Osteocyte (in vitro differentiated cells): Measurements from ENCODE around the gene RBMS1. TPM values are rescaled to one million over a fixed set of nuclear protein-coding genes. Genes with fewer than 3 reads are reported as not detected.

Experiments used
- DNase-seq: peaks from one replicate; pipeline ENCODE4 v3.0.0; 2021; ENCODE audit warnings: mixed read lengths; ENCODE audit not compliant: unreplicated experiment; ENCODE audit errors: extremely low spot score
- H3K27ac Mint-ChIP-seq: one replicate; pipeline ENCODE4 v1.8.0; 2021; ENCODE audit warnings: mild to moderate bottlenecking, mixed read lengths; ENCODE audit not compliant: unreplicated experiment
- H3K27me3 Mint-ChIP-seq: one replicate; pipeline ENCODE4 v1.8.0; 2021; ENCODE audit warnings: mixed read lengths; ENCODE audit not compliant: unreplicated experiment
- H3K36me3 Mint-ChIP-seq: one replicate; pipeline ENCODE4 v1.8.0; 2021; ENCODE audit warnings: mixed read lengths; ENCODE audit not compliant: unreplicated experiment
- H3K4me1 Mint-ChIP-seq: one replicate; pipeline ENCODE4 v1.8.0; 2021; ENCODE audit warnings: mixed read lengths; ENCODE audit not compliant: unreplicated experiment
- H3K4me3 Mint-ChIP-seq: one replicate; pipeline ENCODE4 v1.8.0; 2021; ENCODE audit warnings: mild to moderate bottlenecking, moderate library complexity, mixed read lengths; ENCODE audit not compliant: unreplicated experiment
- H3K9me3 Mint-ChIP-seq: one replicate; pipeline ENCODE4 v1.8.0; 2021; ENCODE audit warnings: mixed read lengths; ENCODE audit not compliant: unreplicated experiment
- total RNA-seq: library from RNA; stranded (reverse); gene quantifications from 2 replicates; pipeline ENCODE4 v1.2.1, GENCODE V29; 2021
- TF ChIP-seq, protein P1 (sequence below): fragments of 200-600 bp; sonication (generic); IDR thresholded peaks from 2 replicates; pipeline ENCODE4 v1.5.0; 2021; ENCODE audit warnings: antibody characterized with exemption, mild to moderate bottlenecking, moderate library complexity

Gene RBMS1
- total RNA-seq, 1 donor from 2014 or later = 169 TPM

DNA sequence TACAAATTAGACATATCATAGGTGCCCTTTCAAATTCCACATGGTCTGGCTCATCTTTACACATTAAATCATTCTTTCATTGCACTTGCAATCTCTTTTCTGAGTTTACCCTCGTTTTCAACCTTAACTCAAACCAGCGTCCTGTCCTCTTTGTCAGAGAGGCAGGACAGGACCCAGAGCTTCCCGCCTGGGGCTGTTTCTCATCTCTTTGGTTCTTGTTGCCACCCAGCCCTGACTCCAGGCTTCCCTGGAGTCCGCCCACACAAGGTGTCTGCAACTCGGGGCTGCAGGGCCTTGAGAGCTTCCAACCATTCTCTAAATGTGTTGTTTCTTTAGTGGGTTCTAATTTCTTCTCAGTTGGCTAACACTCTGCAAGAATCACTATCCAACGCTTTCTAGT, 24.4 kb downstream of the RBMS1 start:
- peak overlapping the region; percentile 18 for H3K27ac Mint-ChIP-seq
- no peaks in the 10 kb centered on the region for H3K9me3 Mint-ChIP-seq
- no peak for DNase-seq
- no peaks in the 10 kb centered on the region for H3K36me3 Mint-ChIP-seq
- no peak overlapping the region for H3K4me3 Mint-ChIP-seq
- TF ChIP-seq, protein P1, sequence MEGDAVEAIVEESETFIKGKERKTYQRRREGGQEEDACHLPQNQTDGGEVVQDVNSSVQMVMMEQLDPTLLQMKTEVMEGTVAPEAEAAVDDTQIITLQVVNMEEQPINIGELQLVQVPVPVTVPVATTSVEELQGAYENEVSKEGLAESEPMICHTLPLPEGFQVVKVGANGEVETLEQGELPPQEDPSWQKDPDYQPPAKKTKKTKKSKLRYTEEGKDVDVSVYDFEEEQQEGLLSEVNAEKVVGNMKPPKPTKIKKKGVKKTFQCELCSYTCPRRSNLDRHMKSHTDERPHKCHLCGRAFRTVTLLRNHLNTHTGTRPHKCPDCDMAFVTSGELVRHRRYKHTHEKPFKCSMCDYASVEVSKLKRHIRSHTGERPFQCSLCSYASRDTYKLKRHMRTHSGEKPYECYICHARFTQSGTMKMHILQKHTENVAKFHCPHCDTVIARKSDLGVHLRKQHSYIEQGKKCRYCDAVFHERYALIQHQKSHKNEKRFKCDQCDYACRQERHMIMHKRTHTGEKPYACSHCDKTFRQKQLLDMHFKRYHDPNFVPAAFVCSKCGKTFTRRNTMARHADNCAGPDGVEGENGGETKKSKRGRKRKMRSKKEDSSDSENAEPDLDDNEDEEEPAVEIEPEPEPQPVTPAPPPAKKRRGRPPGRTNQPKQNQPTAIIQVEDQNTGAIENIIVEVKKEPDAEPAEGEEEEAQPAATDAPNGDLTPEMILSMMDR = no peak
- peaks cover 55% of the 10 kb centered on the region for H3K4me1 Mint-ChIP-seq
- H3K27me3 Mint-ChIP-seq = no peaks in the 10 kb centered on the region

DNA sequence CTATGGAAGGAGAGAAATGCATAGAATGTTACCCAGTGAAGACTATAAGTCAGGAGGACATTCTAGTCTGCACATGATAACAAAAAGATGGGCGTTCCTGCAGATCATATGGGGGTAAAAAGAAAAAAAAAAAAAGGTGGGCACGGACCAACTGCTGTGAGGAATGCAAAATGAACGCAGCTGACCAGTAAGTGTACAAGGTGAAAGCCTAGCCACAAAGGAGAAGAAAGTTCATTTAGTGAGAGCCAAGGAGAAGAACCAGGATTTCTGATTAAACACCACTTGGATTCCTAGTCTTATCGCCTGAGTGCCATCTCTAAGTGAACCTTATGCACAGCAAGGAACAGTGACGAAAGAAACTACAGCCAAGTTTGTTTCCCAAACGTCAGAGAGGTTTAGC, 26.5 kb downstream of the RBMS1 start:
- no peaks in the 10 kb centered on the region for H3K27me3 Mint-ChIP-seq
- no peak for DNase-seq
- H3K9me3 Mint-ChIP-seq = no peaks in the 10 kb centered on the region
- no peak overlapping the region for H3K27ac Mint-ChIP-seq
- H3K36me3 Mint-ChIP-seq = peaks cover 9% of the 10 kb centered on the region
- no peak overlapping the region for H3K4me3 Mint-ChIP-seq
- TF ChIP-seq, protein P1 = no peak
- peaks cover 45% of the 10 kb centered on the region for H3K4me1 Mint-ChIP-seq

DNA sequence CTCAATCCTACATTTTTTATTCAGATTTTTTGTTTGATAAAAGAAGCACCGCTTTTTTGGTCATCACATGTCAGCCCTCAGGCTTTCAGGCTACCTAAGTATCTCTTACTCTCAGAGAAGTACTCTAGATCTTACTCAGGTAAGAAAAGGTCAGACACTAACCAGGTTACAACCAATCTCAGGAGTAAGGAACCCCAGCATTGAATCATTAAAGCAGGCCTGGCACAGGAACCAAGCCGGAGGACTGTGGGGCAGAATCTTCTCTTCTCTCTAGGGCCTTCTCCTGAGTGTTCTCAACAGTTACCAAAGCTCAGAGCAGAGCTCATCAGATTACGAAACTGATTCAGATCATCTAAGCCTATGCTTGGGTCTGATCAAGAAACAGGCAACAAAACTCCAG, 28.2 kb downstream of the RBMS1 start:
- no peaks in the 10 kb centered on the region for H3K9me3 Mint-ChIP-seq
- H3K27ac Mint-ChIP-seq = no peak overlapping the region
- H3K4me3 Mint-ChIP-seq = no peak overlapping the region
- DNase-seq = no peak
- H3K27me3 Mint-ChIP-seq = no peaks in the 10 kb centered on the region
- H3K4me1 Mint-ChIP-seq = peaks cover 37% of the 10 kb centered on the region
- peaks cover 9% of the 10 kb centered on the region for H3K36me3 Mint-ChIP-seq
- TF ChIP-seq, protein P1 = no peak

DNA sequence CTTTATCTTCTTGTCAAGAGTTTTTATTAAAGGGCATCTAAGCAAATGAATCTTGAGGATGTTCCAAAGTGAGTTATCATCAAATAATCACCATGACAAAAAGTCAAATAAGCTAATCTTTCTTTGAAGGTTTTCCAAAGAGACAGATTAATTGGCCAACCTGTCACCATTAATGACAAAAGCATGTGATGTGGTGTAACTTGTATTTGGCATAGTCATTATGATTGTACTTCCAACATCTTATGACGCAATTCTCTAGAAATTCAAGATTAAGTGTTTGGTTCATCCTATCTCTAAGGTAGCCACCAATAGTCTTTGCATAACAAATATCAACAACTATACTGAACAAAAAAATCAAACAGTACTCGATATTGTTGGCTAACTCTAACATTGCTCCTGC, 28.6 kb downstream of the RBMS1 start:
- no peak for DNase-seq
- no peak overlapping the region for H3K4me3 Mint-ChIP-seq
- TF ChIP-seq, protein P1 = no peak
- H3K27ac Mint-ChIP-seq = no peak overlapping the region
- H3K27me3 Mint-ChIP-seq = no peaks in the 10 kb centered on the region
- H3K4me1 Mint-ChIP-seq = peaks cover 37% of the 10 kb centered on the region
- no peaks in the 10 kb centered on the region for H3K9me3 Mint-ChIP-seq
- peaks cover 9% of the 10 kb centered on the region for H3K36me3 Mint-ChIP-seq

DNA sequence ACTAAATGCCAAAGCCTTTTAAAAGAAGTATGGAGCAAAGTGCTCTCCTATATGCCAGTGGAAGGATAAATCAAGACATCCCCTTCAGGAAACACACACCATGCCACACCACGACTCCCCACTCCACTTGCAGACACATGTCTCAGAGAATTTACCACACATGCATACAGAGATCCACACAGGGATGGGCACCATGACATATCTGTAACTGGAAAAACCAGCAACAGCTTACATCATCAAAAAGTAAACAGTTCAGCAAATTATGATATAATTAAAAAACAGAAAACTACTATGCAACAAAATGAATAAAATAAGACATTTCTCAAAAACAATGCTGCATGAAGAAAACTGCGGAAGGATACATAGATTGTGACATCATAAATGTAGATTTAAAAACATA, 29.6 kb downstream of the RBMS1 start:
- Mint-ChIP-seq H3K4me3 (no peak overlapping the region), H3K9me3 (no peaks in the 10 kb centered on the region), H3K27me3 (no peaks in the 10 kb centered on the region), H3K27ac (no peak overlapping the region), H3K36me3 (peaks cover 9% of the 10 kb centered on the region), H3K4me1 (peaks cover 36% of the 10 kb centered on the region)
- TF ChIP-seq, protein P1 = no peak
- no peak for DNase-seq
